Measurements from ENCODE around the gene CLCF1. TPM values are rescaled to one million over a fixed set of nuclear protein-coding genes. Genes with fewer than 3 reads are reported as not detected.

CLCF1 gene
- total and polyA plus RNA-seq, 2 of the 13 experiments (the other 11 are each of a cell fraction or from before 2014, with no cell fraction given): 0.49 to 0.78 TPM

DNA sequence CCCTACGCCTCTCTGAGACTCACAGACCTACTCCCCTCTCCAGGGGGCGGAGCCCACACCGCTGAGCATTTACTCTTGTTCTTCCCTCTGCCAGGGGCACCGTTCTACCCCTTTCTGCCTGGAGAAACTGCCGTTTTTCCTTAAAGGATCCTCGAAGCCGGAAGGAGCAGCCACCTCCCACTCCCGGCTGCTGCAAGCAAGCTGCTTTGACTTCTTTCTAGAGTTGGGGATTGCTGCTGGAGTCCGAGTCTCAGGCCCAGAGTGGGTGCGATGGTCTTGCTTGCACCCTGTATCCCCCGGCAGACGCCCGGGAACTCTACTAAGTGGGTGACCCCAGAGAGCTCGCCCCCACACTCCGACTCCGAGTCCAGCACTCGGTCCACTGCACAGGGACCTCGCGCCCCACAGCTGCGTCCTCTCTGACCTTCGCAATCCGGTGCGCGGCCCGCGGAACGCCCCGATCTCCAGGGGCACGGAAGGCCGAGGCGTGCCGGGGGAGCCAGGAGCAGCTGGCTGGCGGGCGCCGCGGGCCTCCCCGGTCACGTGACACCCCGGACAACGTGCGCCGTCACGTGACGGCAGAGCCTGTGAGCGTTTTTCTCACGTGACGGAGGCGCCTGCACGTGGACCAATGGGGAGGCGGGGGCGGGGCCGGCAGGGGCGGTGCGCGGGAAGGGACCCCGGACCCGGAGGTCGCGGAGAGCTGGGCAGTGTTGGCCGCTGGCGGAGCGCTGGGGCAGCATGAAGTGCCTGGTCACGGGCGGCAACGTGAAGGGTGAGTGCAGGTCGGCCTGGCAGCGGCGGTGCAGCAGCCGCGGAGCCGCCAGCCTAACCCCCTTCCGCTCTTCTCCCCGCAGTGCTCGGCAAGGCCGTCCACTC lies 18.1 kb upstream of the CLCF1 start, which contains the start of gene RAD9A (continued):
- TF ChIP-seq, protein P1, sequence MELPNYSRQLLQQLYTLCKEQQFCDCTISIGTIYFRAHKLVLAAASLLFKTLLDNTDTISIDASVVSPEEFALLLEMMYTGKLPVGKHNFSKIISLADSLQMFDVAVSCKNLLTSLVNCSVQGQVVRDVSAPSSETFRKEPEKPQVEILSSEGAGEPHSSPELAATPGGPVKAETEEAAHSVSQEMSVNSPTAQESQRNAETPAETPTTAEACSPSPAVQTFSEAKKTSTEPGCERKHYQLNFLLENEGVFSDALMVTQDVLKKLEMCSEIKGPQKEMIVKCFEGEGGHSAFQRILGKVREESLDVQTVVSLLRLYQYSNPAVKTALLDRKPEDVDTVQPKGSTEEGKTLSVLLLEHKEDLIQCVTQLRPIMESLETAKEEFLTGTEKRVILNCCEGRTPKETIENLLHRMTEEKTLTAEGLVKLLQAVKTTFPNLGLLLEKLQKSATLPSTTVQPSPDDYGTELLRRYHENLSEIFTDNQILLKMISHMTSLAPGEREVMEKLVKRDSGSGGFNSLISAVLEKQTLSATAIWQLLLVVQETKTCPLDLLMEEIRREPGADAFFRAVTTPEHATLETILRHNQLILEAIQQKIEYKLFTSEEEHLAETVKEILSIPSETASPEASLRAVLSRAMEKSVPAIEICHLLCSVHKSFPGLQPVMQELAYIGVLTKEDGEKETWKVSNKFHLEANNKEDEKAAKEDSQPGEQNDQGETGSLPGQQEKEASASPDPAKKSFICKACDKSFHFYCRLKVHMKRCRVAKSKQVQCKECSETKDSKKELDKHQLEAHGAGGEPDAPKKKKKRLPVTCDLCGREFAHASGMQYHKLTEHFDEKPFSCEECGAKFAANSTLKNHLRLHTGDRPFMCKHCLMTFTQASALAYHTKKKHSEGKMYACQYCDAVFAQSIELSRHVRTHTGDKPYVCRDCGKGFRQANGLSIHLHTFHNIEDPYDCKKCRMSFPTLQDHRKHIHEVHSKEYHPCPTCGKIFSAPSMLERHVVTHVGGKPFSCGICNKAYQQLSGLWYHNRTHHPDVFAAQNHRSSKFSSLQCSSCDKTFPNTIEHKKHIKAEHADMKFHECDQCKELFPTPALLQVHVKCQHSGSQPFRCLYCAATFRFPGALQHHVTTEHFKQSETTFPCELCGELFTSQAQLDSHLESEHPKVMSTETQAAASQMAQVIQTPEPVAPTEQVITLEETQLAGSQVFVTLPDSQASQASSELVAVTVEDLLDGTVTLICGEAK (IDR thresholded peaks at IDR 0.05): no peak
- TF ChIP-seq, protein P1 (CRISPR knock-in tag; IDR thresholded peaks at IDR 0.05): peak; percentile 81
- TF ChIP-seq SCMH1 (CRISPR knock-in tag; IDR thresholded peaks at IDR 0.05; ENCODE audit: borderline replicate concordance) (no peak), ZSCAN25 (CRISPR knock-in tag; IDR thresholded peaks at IDR 0.05) (peak; percentile 66), ZNF383 (CRISPR knock-in tag; IDR thresholded peaks at IDR 0.05; ENCODE audit: borderline replicate concordance) (no peak), PHF5A (CRISPR knock-in tag; IDR thresholded peaks at IDR 0.05; ENCODE audit: low read depth, unreplicated experiment) (peak; percentile 65), SOX6 (IDR thresholded peaks at IDR 0.05) (no peak), SOX6 (CRISPR knock-in tag; IDR thresholded peaks at IDR 0.05) (peak; percentile 70; the same call in 1 of the 2 replicates), ZNF556 (CRISPR knock-in tag; IDR thresholded peaks at IDR 0.05; ENCODE audit: borderline replicate concordance) (peak; percentile 69), ZNF589 (CRISPR knock-in tag; conservative IDR thresholded peaks at IDR 0.05) (peak; percentile 95), RBM22 (optimal IDR thresholded peaks at IDR 0.05; ENCODE audit: low read length) (no peak), SRSF9 (IDR thresholded peaks at IDR 0.05; ENCODE audit: borderline replicate concordance, insufficient read depth, low read depth, low read length, poor library complexity, severe bottlenecking) (no peak), ZMYM4 (CRISPR knock-in tag; IDR thresholded peaks at IDR 0.05) (peak; percentile 82)
- TF ChIP-seq, protein P2, sequence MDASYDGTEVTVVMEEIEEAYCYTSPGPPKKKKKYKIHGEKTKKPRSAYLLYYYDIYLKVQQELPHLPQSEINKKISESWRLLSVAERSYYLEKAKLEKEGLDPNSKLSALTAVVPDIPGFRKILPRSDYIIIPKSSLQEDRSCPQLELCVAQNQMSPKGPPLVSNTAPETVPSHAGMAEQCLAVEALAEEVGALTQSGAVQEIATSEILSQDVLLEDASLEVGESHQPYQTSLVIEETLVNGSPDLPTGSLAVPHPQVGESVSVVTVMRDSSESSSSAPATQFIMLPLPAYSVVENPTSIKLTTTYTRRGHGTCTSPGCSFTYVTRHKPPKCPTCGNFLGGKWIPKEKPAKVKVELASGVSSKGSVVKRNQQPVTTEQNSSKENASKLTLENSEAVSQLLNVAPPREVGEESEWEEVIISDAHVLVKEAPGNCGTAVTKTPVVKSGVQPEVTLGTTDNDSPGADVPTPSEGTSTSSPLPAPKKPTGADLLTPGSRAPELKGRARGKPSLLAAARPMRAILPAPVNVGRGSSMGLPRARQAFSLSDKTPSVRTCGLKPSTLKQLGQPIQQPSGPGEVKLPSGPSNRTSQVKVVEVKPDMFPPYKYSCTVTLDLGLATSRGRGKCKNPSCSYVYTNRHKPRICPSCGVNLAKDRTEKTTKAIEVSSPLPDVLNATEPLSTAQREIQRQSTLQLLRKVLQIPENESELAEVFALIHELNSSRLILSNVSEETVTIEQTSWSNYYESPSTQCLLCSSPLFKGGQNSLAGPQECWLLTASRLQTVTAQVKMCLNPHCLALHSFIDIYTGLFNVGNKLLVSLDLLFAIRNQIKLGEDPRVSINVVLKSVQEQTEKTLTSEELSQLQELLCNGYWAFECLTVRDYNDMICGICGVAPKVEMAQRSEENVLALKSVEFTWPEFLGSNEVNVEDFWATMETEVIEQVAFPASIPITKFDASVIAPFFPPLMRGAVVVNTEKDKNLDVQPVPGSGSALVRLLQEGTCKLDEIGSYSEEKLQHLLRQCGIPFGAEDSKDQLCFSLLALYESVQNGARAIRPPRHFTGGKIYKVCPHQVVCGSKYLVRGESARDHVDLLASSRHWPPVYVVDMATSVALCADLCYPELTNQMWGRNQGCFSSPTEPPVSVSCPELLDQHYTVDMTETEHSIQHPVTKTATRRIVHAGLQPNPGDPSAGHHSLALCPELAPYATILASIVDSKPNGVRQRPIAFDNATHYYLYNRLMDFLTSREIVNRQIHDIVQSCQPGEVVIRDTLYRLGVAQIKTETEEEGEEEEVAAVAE (CRISPR knock-in tag; IDR thresholded peaks at IDR 0.05; ENCODE audit: borderline replicate concordance): peak; percentile 20; the same call in 1 of the 2 replicates

Data from HepG2 (cell line).